Muscle layer of duodenum (tissue), 2 donors: ENCODE measurements around the gene SLC7A6OS.

Source experiments
- H3K27ac ChIP-seq: one replicate; pipeline ENCODE4 v1.7.0; 2013; ENCODE audit warnings: mild to moderate bottlenecking, low read length
- H3K27me3 ChIP-seq: one replicate; pipeline ENCODE4 v1.7.0; 2013; ENCODE audit warnings: low read depth, mild to moderate bottlenecking, control low read depth, low read length
- H3K36me3 ChIP-seq, 2 donors: one replicate each; pipeline ENCODE4 v1.7.0; 2013; ENCODE audit warnings: low read length in 2 of 2, control low read depth in 1 of 2, mild to moderate bottlenecking in 1 of 2; ENCODE audit not compliant: insufficient read depth in 2 of 2, control insufficient read depth in 1 of 2
- H3K4me1 ChIP-seq, 2 donors: one replicate each; pipeline ENCODE4 v1.7.0; 2013; ENCODE audit warnings: low read length in 2 of 2, mild to moderate bottlenecking in 2 of 2, control low read depth in 1 of 2, moderate library complexity in 1 of 2; ENCODE audit not compliant: insufficient read depth in 2 of 2, control insufficient read depth in 1 of 2
- H3K4me3 ChIP-seq, 2 donors: one replicate each; pipeline ENCODE4 v1.7.0; 2013; ENCODE audit warnings: low read length in 2 of 2, low read depth in 1 of 2, mild to moderate bottlenecking in 1 of 2
- H3K9me3 ChIP-seq, 2 donors: one replicate each; pipeline ENCODE4 v1.7.0; 2013; ENCODE audit warnings: low read length in 2 of 2, control low read depth in 1 of 2, mild to moderate bottlenecking in 1 of 2; ENCODE audit not compliant: control insufficient read depth in 1 of 2
- donor health status: healthy.

SLC7A6OS gene

GRCh38 chr16:68342620-68343019 lies 31.9 kb upstream of the SLC7A6OS start:
- Histone ChIP-seq H3K9me3 (no peaks in the 10 kb centered on the region), H3K4me1 (no peaks in the 10 kb centered on the region), H3K36me3 (peaks cover 75 to 83% of the 10 kb centered on the region in 2 donors), H3K27me3 (no peaks in the 10 kb centered on the region), H3K27ac (no peak overlapping the region), H3K4me3 (no peak overlapping the region)

GRCh38 chr16:68339214-68339613 lies 28.5 kb upstream of the SLC7A6OS start:
- H3K27ac ChIP-seq, result no peak overlapping the region
- H3K4me3 ChIP-seq, result no peak overlapping the region
- no peaks in the 10 kb centered on the region for H3K27me3 ChIP-seq
- H3K4me1 ChIP-seq, result no peaks in the 10 kb centered on the region
- peaks cover 56 to 72% of the 10 kb centered on the region in 2 donors for H3K36me3 ChIP-seq
- H3K9me3 ChIP-seq, result no peaks in the 10 kb centered on the region

- Histone ChIP-seq H3K27ac (no peak overlapping the region), H3K4me1 (no peaks in the 10 kb centered on the region), H3K27me3 (no peaks in the 10 kb centered on the region), H3K4me3 (no peak overlapping the region), H3K36me3 (peaks cover 49 to 69% of the 10 kb centered on the region in 2 donors), H3K9me3 (no peaks in the 10 kb centered on the region)
These were observed 27.8 kb upstream of the SLC7A6OS start for GRCh38 chr16:68338326-68339119.

- Histone ChIP-seq H3K27me3 (no peaks in the 10 kb centered on the region), H3K27ac (no peak overlapping the region), H3K36me3 (peaks cover 29 to 41% of the 10 kb centered on the region in 2 donors), H3K9me3 (no peaks in the 10 kb centered on the region), H3K4me3 (no peak overlapping the region), H3K4me1 (peaks cover 9 to 11% of the 10 kb centered on the region in 2 donors)
These were observed 24.4 kb upstream of the SLC7A6OS start for GRCh38 chr16:68335175-68335574.

- Histone ChIP-seq H3K27me3 (no peaks in the 10 kb centered on the region), H3K4me3 (no peak overlapping the region), H3K4me1 (peaks cover 9 to 11% of the 10 kb centered on the region in 2 donors), H3K27ac (peak overlapping the region; percentile 11), H3K36me3 (peaks cover 3 to 18% of the 10 kb centered on the region in 2 donors), H3K9me3 (no peaks in the 10 kb centered on the region)
These were observed 21.8 kb upstream of the SLC7A6OS start for GRCh38 chr16:68332411-68333121.

- Histone ChIP-seq H3K9me3 (no peaks in the 10 kb centered on the region), H3K27me3 (no peaks in the 10 kb centered on the region), H3K36me3 (peaks cover 3 to 15% of the 10 kb centered on the region in 2 donors), H3K4me3 (no peak overlapping the region), H3K27ac (peak overlapping the region; percentile 11), H3K4me1 (peaks cover 9 to 11% of the 10 kb centered on the region in 2 donors)
These were observed 21.2 kb upstream of the SLC7A6OS start for GRCh38 chr16:68331879-68332410.

- Histone ChIP-seq H3K27ac (no peak overlapping the region), H3K27me3 (no peaks in the 10 kb centered on the region), H3K9me3 (no peaks in the 10 kb centered on the region), H3K4me1 (peaks cover 9 to 11% of the 10 kb centered on the region in 2 donors), H3K4me3 (no peak overlapping the region), H3K36me3 (peaks cover 17 to 28% of the 10 kb centered on the region in 2 donors)
These were observed 18.2 kb upstream of the SLC7A6OS start for GRCh38 chr16:68328860-68329390.

GRCh38 chr16:68328151-68328859 lies 17.6 kb upstream of the SLC7A6OS start:
- H3K27ac ChIP-seq, result no peak overlapping the region
- H3K9me3 ChIP-seq, result no peaks in the 10 kb centered on the region
- H3K4me1 ChIP-seq, result peaks cover 9 to 11% of the 10 kb centered on the region in 2 donors
- no peaks in the 10 kb centered on the region for H3K27me3 ChIP-seq
- H3K4me3 ChIP-seq, result no peak overlapping the region
- peaks cover 22 to 30% of the 10 kb centered on the region in 2 donors for H3K36me3 ChIP-seq

- Histone ChIP-seq H3K36me3 (peaks cover 22 to 30% of the 10 kb centered on the region in 2 donors), H3K4me1 (no peaks in the 10 kb centered on the region), H3K27me3 (no peaks in the 10 kb centered on the region), H3K9me3 (no peaks in the 10 kb centered on the region), H3K4me3 (no peak overlapping the region), H3K27ac (no peak overlapping the region)
These were observed 14.1 kb upstream of the SLC7A6OS start for GRCh38 chr16:68324780-68325357.

GRCh38 chr16:68324336-68324735 lies 13.6 kb upstream of the SLC7A6OS start:
- Histone ChIP-seq H3K9me3 (no peaks in the 10 kb centered on the region), H3K4me3 (no peak overlapping the region), H3K27ac (no peak overlapping the region), H3K27me3 (no peaks in the 10 kb centered on the region), H3K36me3 (peaks cover 22 to 26% of the 10 kb centered on the region in 2 donors), H3K4me1 (no peaks in the 10 kb centered on the region)
